Hepatocyte (in vitro differentiated cells): ENCODE measurements around the gene GUF1.

ENCODE experiments used
- CTCF ChIP-seq: fragments of 200-600 bp; sonication (generic); IDR thresholded peaks from 2 replicates; pipeline ENCODE4 v1.5.1; 2016; ENCODE audit warnings: antibody characterized with exemption, mild to moderate bottlenecking; ENCODE audit not compliant: poor library complexity
- EZH2 ChIP-seq: fragments of 200-600 bp; sonication (generic); IDR thresholded peaks from 2 replicates; pipeline ENCODE4 v1.6.1; 2016; ENCODE audit warnings: antibody characterized with exemption, mild to moderate bottlenecking, borderline replicate concordance

- TF ChIP-seq CTCF (peak; percentile 29), EZH2 (no peak)
Measured at GRCh38 chr4:44738615-44739014, 60.4 kb downstream of the GUF1 start.
